Smooth muscle cell (in vitro differentiated cells): ENCODE measurements around the gene ATP6V1B1. TPM values are rescaled to one million over a fixed set of nuclear protein-coding genes. Genes with fewer than 3 reads are reported as not detected.

Experiments
- DNase-seq: peaks from one replicate; lab custom pipeline; 2025; ENCODE audit not compliant: unreplicated experiment; lab: John Stamatoyannopoulos, UW
- H2AFZ ChIP-seq: fragments of 200-600 bp; sonication (generic); 2 replicates; pipeline ENCODE4 v1.6.0; 2016; ENCODE audit warnings: antibody characterized with exemption, low read depth, mild to moderate bottlenecking
- H3F3A ChIP-seq: fragments of 200-600 bp; sonication (generic); 2 replicates; pipeline ENCODE4 v1.6.0; 2017; ENCODE audit warnings: antibody characterized with exemption, low read depth
- H3K27ac ChIP-seq: fragments of 200-600 bp; sonication (generic); 2 replicates; pipeline ENCODE4 v1.5.1; 2016; ENCODE audit warnings: low read depth, mild to moderate bottlenecking
- H3K27me3 ChIP-seq: fragments of 200-600 bp; sonication (generic); 2 replicates; pipeline ENCODE4 v1.6.1; 2016; ENCODE audit warnings: low read depth, mild to moderate bottlenecking
- H3K36me3 ChIP-seq: fragments of 200-600 bp; sonication (generic); 2 replicates; pipeline ENCODE4 v1.5.1; 2016; ENCODE audit warnings: low read depth
- H3K4me1 ChIP-seq: fragments of 200-600 bp; sonication (generic); 2 replicates; pipeline ENCODE4 v1.5.1; 2016; ENCODE audit warnings: low read depth
- H3K4me2 ChIP-seq: fragments of 200-600 bp; sonication (generic); 2 replicates; pipeline ENCODE4 v1.6.0; 2016; ENCODE audit warnings: mild to moderate bottlenecking
- H3K4me3 ChIP-seq: fragments of 200-600 bp; sonication (generic); 2 replicates; pipeline ENCODE4 v1.5.1; 2016; ENCODE audit warnings: mild to moderate bottlenecking
- H3K79me2 ChIP-seq: fragments of 200-600 bp; sonication (generic); 2 replicates; pipeline ENCODE4 v1.6.0; 2016; ENCODE audit warnings: low read depth, mild to moderate bottlenecking
- H3K9ac ChIP-seq: fragments of 200-600 bp; sonication (generic); 2 replicates; pipeline ENCODE4 v1.6.0; 2016; ENCODE audit warnings: low read depth
- H3K9me3 ChIP-seq: fragments of 200-600 bp; sonication (generic); replicated peaks from 2 replicates; pipeline ENCODE4 v1.5.1; 2016; ENCODE audit warnings: low read depth
- H4K20me1 ChIP-seq: fragments of 200-600 bp; sonication (generic); 2 replicates; pipeline ENCODE4 v1.6.0; 2016; ENCODE audit warnings: low read depth
- WGBS: methylation state at CpG from one replicate; pipeline ENCODE4 v1.1.7; 2016; ENCODE audit warnings: low lambda C conversion rate; 5-methylcytosine and 5-hydroxymethylcytosine counted together
- polyA plus RNA-seq: library from polyadenylated mRNA; unstranded; fragments of >200 nt; fragmentation: Nextera tagmentation; extraction: Ambion mirVana; gene quantifications from 2 replicates; pipeline ENCODE4 v1.2.1, GENCODE V29; 2016
- total RNA-seq: library from RNA; depleted of rRNA; stranded (reverse); fragments of >200 nt; gene quantifications from 2 replicates; pipeline ENCODE4 v1.2.3, GENCODE V29; 2014
- TF ChIP-seq, protein P1 (sequence below): fragments of 200-600 bp; sonication (generic); IDR thresholded peaks from 2 replicates; pipeline ENCODE4 v1.5.1; 2017; ENCODE audit warnings: borderline replicate concordance, mild to moderate bottlenecking, antibody characterized with exemption; ENCODE audit not compliant: insufficient read depth, poor library complexity, severe bottlenecking

Gene ATP6V1B1
- total RNA-seq (not detected in 2 replicates), polyA plus RNA-seq (0.59 and 2.0 TPM in 2 replicates)

DNA sequence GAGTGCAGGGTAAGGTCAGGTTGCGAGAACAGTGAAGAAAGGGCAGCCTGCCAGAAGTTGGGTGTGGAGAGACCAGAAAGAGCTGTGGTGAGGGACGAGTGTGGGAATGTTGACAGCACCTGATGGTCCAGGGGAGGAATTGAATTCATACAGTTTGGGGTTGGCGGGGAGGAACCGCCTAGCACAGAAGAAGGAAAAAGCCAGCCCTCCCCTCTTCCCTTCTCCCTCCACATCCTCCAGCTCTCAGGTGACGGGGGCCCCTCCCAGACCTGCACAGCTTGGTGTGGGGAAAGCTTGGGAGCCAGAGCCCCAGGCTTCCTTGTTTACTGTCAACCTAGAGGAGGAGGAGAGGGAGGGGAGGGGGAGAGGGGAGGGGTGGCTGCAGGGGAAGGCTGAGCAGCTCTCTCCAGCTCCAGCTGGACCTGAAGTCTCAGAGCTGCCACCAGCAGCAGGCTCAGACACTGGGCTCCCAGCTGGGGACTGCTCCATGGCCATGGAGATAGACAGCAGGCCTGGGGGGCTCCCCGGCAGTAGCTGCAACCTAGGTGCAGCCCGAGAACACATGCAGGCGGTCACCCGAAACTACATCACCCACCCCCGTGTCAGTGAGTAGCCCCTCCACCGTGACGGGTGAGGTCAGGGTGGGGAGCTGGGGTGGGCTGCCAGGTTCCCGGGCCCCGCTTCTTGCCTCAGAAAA lies at the start of gene ATP6V1B1:
TSS of gene ATP6V1B1 (plus strand) at position 433 of the 697 bp plus-strand sequence. CDS start at position 488, 55 bp downstream.
- Histone ChIP-seq H3K27ac (no peak within 1 kb of the TSS), H4K20me1 (no peaks in the 10 kb centered on the region), H2AFZ (no peak within 1 kb of the TSS), H3F3A (no peaks in the 10 kb centered on the region), H3K36me3 (no peaks in the 10 kb centered on the region), H3K4me2 (peak within 1 kb of the TSS; percentile 43), H3K79me2 (no peaks in the 10 kb centered on the region), H3K4me3 (no peak within 1 kb of the TSS), H3K4me1 (peaks cover 29% of the 10 kb centered on the region), H3K27me3 (peaks cover 26% of the 10 kb centered on the region), H3K9me3 (no peaks in the 10 kb centered on the region), H3K9ac (no peak within 1 kb of the TSS)
- DNase-seq, result no peak
- 65% methylated on average over 13 of the region's 14 CpGs for WGBS
- TF ChIP-seq, protein P1, sequence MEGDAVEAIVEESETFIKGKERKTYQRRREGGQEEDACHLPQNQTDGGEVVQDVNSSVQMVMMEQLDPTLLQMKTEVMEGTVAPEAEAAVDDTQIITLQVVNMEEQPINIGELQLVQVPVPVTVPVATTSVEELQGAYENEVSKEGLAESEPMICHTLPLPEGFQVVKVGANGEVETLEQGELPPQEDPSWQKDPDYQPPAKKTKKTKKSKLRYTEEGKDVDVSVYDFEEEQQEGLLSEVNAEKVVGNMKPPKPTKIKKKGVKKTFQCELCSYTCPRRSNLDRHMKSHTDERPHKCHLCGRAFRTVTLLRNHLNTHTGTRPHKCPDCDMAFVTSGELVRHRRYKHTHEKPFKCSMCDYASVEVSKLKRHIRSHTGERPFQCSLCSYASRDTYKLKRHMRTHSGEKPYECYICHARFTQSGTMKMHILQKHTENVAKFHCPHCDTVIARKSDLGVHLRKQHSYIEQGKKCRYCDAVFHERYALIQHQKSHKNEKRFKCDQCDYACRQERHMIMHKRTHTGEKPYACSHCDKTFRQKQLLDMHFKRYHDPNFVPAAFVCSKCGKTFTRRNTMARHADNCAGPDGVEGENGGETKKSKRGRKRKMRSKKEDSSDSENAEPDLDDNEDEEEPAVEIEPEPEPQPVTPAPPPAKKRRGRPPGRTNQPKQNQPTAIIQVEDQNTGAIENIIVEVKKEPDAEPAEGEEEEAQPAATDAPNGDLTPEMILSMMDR, result no peak

DNA sequence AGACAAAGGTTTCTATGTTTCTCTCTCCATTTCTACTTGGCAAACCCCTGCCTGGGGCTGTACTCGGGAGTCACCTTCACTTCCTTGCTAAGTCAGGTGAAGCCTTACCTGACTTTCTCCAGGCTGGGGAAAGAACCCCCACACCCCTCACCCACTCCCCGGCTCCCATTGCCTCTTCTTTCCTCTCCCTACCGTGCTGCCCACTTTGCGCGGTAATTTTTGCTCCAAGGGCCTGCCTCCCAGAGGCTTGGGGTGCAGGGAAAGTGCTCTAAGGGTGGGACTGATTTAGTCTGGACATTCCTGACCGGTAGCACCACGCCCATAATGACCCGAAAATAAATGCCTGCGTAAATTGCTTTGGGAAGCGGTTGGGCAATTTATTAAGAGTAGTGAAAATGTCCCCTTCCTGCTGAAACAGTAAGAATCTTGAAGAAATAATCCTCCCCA lies 49.1 kb upstream of the ATP6V1B1 start:
- WGBS, result 11% methylated on average over 10 of the region's 10 CpGs
- Histone ChIP-seq H3K27me3 (peaks cover 100% of the 10 kb centered on the region), H3K27ac (no peak overlapping the region), H3K9ac (no peak overlapping the region), H3K9me3 (no peaks in the 10 kb centered on the region), H3K4me3 (no peak overlapping the region), H4K20me1 (no peaks in the 10 kb centered on the region), H3K4me1 (peaks cover 10% of the 10 kb centered on the region), H3K4me2 (no peak overlapping the region), H2AFZ (no peak overlapping the region), H3F3A (no peaks in the 10 kb centered on the region), H3K79me2 (no peaks in the 10 kb centered on the region), H3K36me3 (no peaks in the 10 kb centered on the region)
- no peak for DNase-seq
- TF ChIP-seq, protein P1, result no peak

DNA sequence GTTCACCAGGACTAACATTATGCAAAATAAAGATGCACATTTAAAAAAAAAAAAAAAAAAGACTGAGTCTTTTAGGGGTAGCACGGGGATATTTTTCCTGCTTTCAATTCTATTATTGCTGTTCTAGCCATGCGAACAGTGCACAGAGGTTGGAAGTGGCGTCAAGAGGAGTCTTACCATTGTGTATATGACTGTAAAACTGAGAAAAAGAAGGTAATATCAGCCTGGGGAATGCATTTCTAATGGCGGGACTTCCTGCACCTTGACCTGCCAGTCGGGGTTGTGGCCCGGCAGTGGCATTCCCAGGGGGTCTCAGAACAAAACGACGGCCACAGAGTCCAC lies 48.5 kb upstream of the ATP6V1B1 start:
- H3K4me3 ChIP-seq, result peak overlapping the region; percentile 48
- TF ChIP-seq, protein P1, result no peak
- WGBS, result 4% methylated on average over 8 of the region's 8 CpGs

More for the DNA sequence above, 48.5 kb upstream of the ATP6V1B1 start:
- no peak overlapping the region for H3K9ac ChIP-seq
- H3K79me2 ChIP-seq, result no peaks in the 10 kb centered on the region
- H2AFZ ChIP-seq, result peak overlapping the region; percentile 74
- no peaks in the 10 kb centered on the region for H3K9me3 ChIP-seq
- no peaks in the 10 kb centered on the region for H4K20me1 ChIP-seq
- H3K4me2 ChIP-seq, result peak overlapping the region; percentile 86
- no peak overlapping the region for H3K27ac ChIP-seq
- H3F3A ChIP-seq, result no peaks in the 10 kb centered on the region
- no peak for DNase-seq
- peaks cover 100% of the 10 kb centered on the region for H3K27me3 ChIP-seq
- no peaks in the 10 kb centered on the region for H3K36me3 ChIP-seq
- H3K4me1 ChIP-seq, result peaks cover 10% of the 10 kb centered on the region
